H1 (cell line): Measurements from ENCODE around the gene HYAL1. TPM values are rescaled to one million over a fixed set of nuclear protein-coding genes. Genes with fewer than 3 reads are reported as not detected.

Experiments used
- CTCF ChIA-PET: fragments of 300-600 bp; sonication (Branson Sonifier 250); formaldehyde crosslinking; loops from one replicate; lab custom pipeline; 2021; ENCODE audit not compliant: partially characterized antibody; lab: Charles Lee
- POLR2A ChIA-PET: fragments of 300-600 bp; sonication (Branson Sonifier 250); formaldehyde crosslinking; loops from one replicate; lab custom pipeline; 2021; ENCODE audit warnings: inconsistent platforms; ENCODE audit not compliant: partially characterized antibody; lab: Charles Lee
- DNase-seq, 2 experiments: peaks; one replicate each; pipeline versions ENCODE4 v3.0.0 to v3.0.0-alpha.2; 2010 to 2022; ENCODE audit warnings: low spot score in 2 of 2, low read depth in 1 of 2, mixed read lengths in 1 of 2
- FAIRE-seq: peaks from 2 replicates; lab custom pipeline; 2011; peaks lifted over from hg19 to GRCh38; lab: Jason Lieb, UNC
- H2AFZ ChIP-seq: 2 replicates; pipeline ENCODE4 v1.8.1; 2012; ENCODE audit warnings: low read length, inconsistent platforms
- H2AK5ac ChIP-seq: 2 replicates; pipeline ENCODE4 v1.6.1; 2013; ENCODE audit warnings: low read depth, low read length
- H2BK120ac ChIP-seq: replicated peaks from 2 replicates; pipeline ENCODE3; 2013; ENCODE audit warnings: low read depth, low read length, inconsistent platforms
- H2BK12ac ChIP-seq: 2 replicates; pipeline ENCODE4 v1.6.1; 2013; ENCODE audit warnings: low read depth, low read length
- H2BK15ac ChIP-seq: 2 replicates; pipeline ENCODE4 v1.6.1; 2013; ENCODE audit warnings: low read length
- H2BK20ac ChIP-seq: 2 replicates; pipeline ENCODE4 v1.6.1; 2013; ENCODE audit warnings: low read length
- H2BK5ac ChIP-seq: 2 replicates; pipeline ENCODE4 v1.6.1; 2013; ENCODE audit warnings: low read depth, low read length
- H3K14ac ChIP-seq: 2 replicates; pipeline ENCODE4 v1.6.1; 2013; ENCODE audit warnings: inconsistent platforms; ENCODE audit not compliant: insufficient read length
- H3K18ac ChIP-seq: 2 replicates; pipeline ENCODE4 v1.6.1; 2013; ENCODE audit warnings: low read length; ENCODE audit errors: extremely low read depth
- H3K23ac ChIP-seq: 2 replicates; pipeline ENCODE4 v1.6.1; 2013; ENCODE audit warnings: inconsistent platforms; ENCODE audit not compliant: insufficient read length
- H3K23me2 ChIP-seq: 2 replicates; pipeline ENCODE4 v1.6.1; 2013; ENCODE audit warnings: low read depth, low read length
- H3K27ac ChIP-seq: 2 replicates; pipeline ENCODE4 v1.6.1; 2011; ENCODE audit warnings: low read depth, low read length, inconsistent platforms
- H3K27me3 ChIP-seq, 4 experiments: replicated peaks in 1 of 4; 1 replicate in 1 of 4; 2 replicates in 3 of 4; pipeline versions ENCODE4 v1.6.1 to v1.8.1; 2011 to 2013; ENCODE audit warnings: low read length in 3 of 4, mild to moderate bottlenecking in 3 of 4, inconsistent platforms in 2 of 4, mixed read lengths in 2 of 4, moderate library complexity in 1 of 4; ENCODE audit not compliant: control insufficient read depth in 3 of 4, insufficient read depth in 3 of 4; ENCODE audit errors: extremely low read depth in 1 of 4
- H3K36me3 ChIP-seq, 4 experiments: 2 replicates each; pipeline versions ENCODE4 v1.6.1 to v1.8.1; 2011 to 2013; ENCODE audit warnings: mild to moderate bottlenecking in 4 of 4, low read length in 3 of 4, moderate library complexity in 2 of 4, control low read depth in 1 of 4, inconsistent platforms in 1 of 4; ENCODE audit not compliant: insufficient read depth in 4 of 4, control insufficient read depth in 2 of 4
- H3K4ac ChIP-seq: replicated peaks from 2 replicates; pipeline ENCODE3; 2013; ENCODE audit warnings: low read length, low read depth, mixed read lengths, inconsistent platforms; ENCODE audit not compliant: insufficient read length
- H3K4me1 ChIP-seq, 4 experiments: replicated peaks in 1 of 4; 1 replicate in 1 of 4; 2 replicates in 3 of 4; pipeline versions ENCODE4 v1.6.1 to v1.8.1; 2011 to 2013; ENCODE audit warnings: low read length in 3 of 4, inconsistent platforms in 2 of 4, mixed read lengths in 1 of 4; ENCODE audit not compliant: insufficient read depth in 4 of 4, control insufficient read depth in 3 of 4
- H3K4me2 ChIP-seq, 2 experiments: 2 replicates each; pipeline versions ENCODE4 v1.6.1 to v1.8.1; 2011 to 2013; ENCODE audit warnings: low read depth in 2 of 2, low read length in 2 of 2, control low read depth in 1 of 2, inconsistent platforms in 1 of 2, mild to moderate bottlenecking in 1 of 2; ENCODE audit not compliant: insufficient read depth in 1 of 2
- H3K4me3 ChIP-seq, 4 experiments: fragments of 200-600, 300-600 bp in 1 of 4; sonication (generic), shearing (Covaris generic), sonication (Bioruptor Twin) in 1 of 4; 2 replicates each; pipeline versions ENCODE4 v1.5.1 to v1.8.1; 2011 to 2016; ENCODE audit warnings: low read length in 4 of 4, low read depth in 3 of 4, control low read depth in 2 of 4, inconsistent platforms in 2 of 4, mild to moderate bottlenecking in 2 of 4, mixed read lengths in 1 of 4, moderate library complexity in 1 of 4; ENCODE audit not compliant: insufficient read depth in 2 of 4; ENCODE audit errors: extremely low read depth in 1 of 4
- H3K56ac ChIP-seq: replicated peaks from 2 replicates; pipeline ENCODE3; 2013; ENCODE audit warnings: low read depth, mild to moderate bottlenecking, mixed read lengths, low read length, inconsistent platforms; ENCODE audit not compliant: insufficient read length
- H3K79me1 ChIP-seq: 2 replicates; pipeline ENCODE4 v1.6.1; 2013; ENCODE audit warnings: low read depth, low read length, control low read depth
- H3K79me2 ChIP-seq, 2 experiments: 2 replicates each; pipeline versions ENCODE4 v1.6.1 to v1.8.1; 2012 to 2013; ENCODE audit warnings: low read length in 2 of 2, mild to moderate bottlenecking in 2 of 2, inconsistent platforms in 1 of 2; ENCODE audit not compliant: insufficient read depth in 2 of 2, control insufficient read depth in 1 of 2
- H3K9ac ChIP-seq, 4 experiments: replicated peaks in 1 of 4; 1 replicate in 1 of 4; 2 replicates in 3 of 4; pipeline versions ENCODE4 v1.6.1 to v1.8.1; 2011 to 2013; ENCODE audit warnings: low read depth in 3 of 4, low read length in 3 of 4, control low read depth in 2 of 4, mild to moderate bottlenecking in 2 of 4, moderate library complexity in 2 of 4, inconsistent platforms in 1 of 4; ENCODE audit errors: extremely low read depth in 1 of 4
- H3K9me3 ChIP-seq, 2 experiments: 2 replicates each; pipeline versions ENCODE4 v1.6.1 to v1.8.1; 2012 to 2013; ENCODE audit warnings: mild to moderate bottlenecking in 2 of 2, moderate library complexity in 2 of 2, control low read depth in 1 of 2, inconsistent platforms in 1 of 2, low read depth in 1 of 2, low read length in 1 of 2, mixed read lengths in 1 of 2; ENCODE audit not compliant: insufficient read depth in 2 of 2
- H4K20me1 ChIP-seq, 2 experiments: replicated peaks in 1 of 2; 2 replicates each; pipeline versions ENCODE3 to v1.8.1; 2011 to 2013; ENCODE audit warnings: inconsistent platforms in 2 of 2, low read length in 2 of 2, mild to moderate bottlenecking in 1 of 2; ENCODE audit not compliant: insufficient read depth in 2 of 2, control insufficient read depth in 1 of 2
- H4K5ac ChIP-seq: 2 replicates; pipeline ENCODE4 v1.6.1; 2013; ENCODE audit warnings: low read length, low read depth, mixed read lengths, inconsistent platforms; ENCODE audit not compliant: insufficient read length
- H4K8ac ChIP-seq: 2 replicates; pipeline ENCODE4 v1.8.0; 2013; ENCODE audit warnings: mild to moderate bottlenecking, moderate library complexity, low read length, inconsistent platforms; ENCODE audit not compliant: insufficient read depth; ENCODE audit errors: extremely low read depth
- H4K91ac ChIP-seq: replicated peaks from 2 replicates; pipeline ENCODE3; 2013; ENCODE audit warnings: low read length, mixed read lengths, inconsistent platforms; ENCODE audit not compliant: insufficient read length
- ASH2L ChIP-seq: fragments of 200-600, 300-600 bp; sonication (generic); IDR thresholded peaks from one replicate; pipeline ENCODE4 v1.7.1; 2017; ENCODE audit warnings: low read length
- FOSL1 ChIP-seq: IDR thresholded peaks from 2 replicates; pipeline ENCODE4 v1.6.1; 2011; ENCODE audit warnings: mild to moderate bottlenecking, low read depth, low read length, moderate library complexity; ENCODE audit not compliant: insufficient read depth
- KDM4A ChIP-seq: IDR thresholded peaks from one replicate; pipeline ENCODE4 v1.7.1; 2012; ENCODE audit warnings: low read depth, mild to moderate bottlenecking, moderate library complexity, low read length, inconsistent platforms; ENCODE audit not compliant: severe bottlenecking
- KDM5A ChIP-seq: fragments of 200-600 bp; IDR thresholded peaks from 2 replicates; pipeline ENCODE4 v1.7.1; 2012; ENCODE audit warnings: mild to moderate bottlenecking, low read length, inconsistent platforms, mixed read lengths
- MAFK ChIP-seq: IDR thresholded peaks from 2 replicates; pipeline ENCODE4 v1.6.1; 2012; ENCODE audit warnings: low read depth, mild to moderate bottlenecking, improper control_type of control experiment, low read length
- POLR2A ChIP-seq, 2 experiments: IDR thresholded peaks; 1 replicate in 1 of 2; 2 replicates in 1 of 2; pipeline ENCODE4 v1.6.1; 2011; ENCODE audit warnings: low read depth in 2 of 2, low read length in 2 of 2, mild to moderate bottlenecking in 2 of 2; ENCODE audit errors: control extremely low read depth in 1 of 2
- TAF7 ChIP-seq: optimal IDR thresholded peaks from 2 replicates; pipeline ENCODE3; 2011; ENCODE audit warnings: low read depth, mild to moderate bottlenecking, inconsistent platforms, low read length, moderate library complexity, borderline replicate concordance
- YY1 ChIP-seq: IDR thresholded peaks from 2 replicates; pipeline ENCODE4 v1.6.1; 2011; ENCODE audit warnings: low read depth, mild to moderate bottlenecking, low read length
- WGBS, 2 experiments: shearing (Covaris generic) in 1 of 2; methylation state at CpG; one replicate each; pipeline versions ENCODE4 v1.1.6 to v1.1.7; 2013 to 2015; ENCODE audit warnings: low lambda C conversion rate in 2 of 2, mixed read lengths in 2 of 2, inconsistent platforms in 1 of 2, low coverage in 1 of 2, missing lambda C conversion rate in 1 of 2; ENCODE audit not compliant: insufficient replicate concordance in 2 of 2, insufficient coverage in 1 of 2, insufficient read length in 1 of 2; ENCODE audit errors: extremely low coverage in 1 of 2, missing lambda C conversion rate in 1 of 2; 5-methylcytosine and 5-hydroxymethylcytosine counted together
- polyA plus RNA-seq, 7 experiments: library from polyadenylated mRNA; depleted of rRNA in 3 of 7; stranded (reverse) in 5 of 7; unstranded in 2 of 7; fragments of >200 nt in 5 of 7; fragments of 200-250 nt in 2 of 7; gene quantifications; 1 replicate in 5 of 7; 2 replicates in 1 of 7; 4 replicates in 1 of 7; pipeline versions ENCODE4 v1.2.1 to v1.2.3, GENCODE V29; 2011 to 2013; ENCODE audit warnings: missing spikeins in 2 of 7, mixed read lengths in 2 of 7
- total RNA-seq: library from RNA; stranded (reverse); fragmentation: NEBNext Ultra II Directional; extraction: Animal tissue kit (Norgen Biotek cat#: 25700); gene quantifications from 2 replicates; pipeline ENCODE4 v1.2.1, GENCODE V29; 2021
- TF ChIP-seq, protein P1 (sequence below), 3 experiments: IDR thresholded peaks; 1 replicate in 2 of 3; 2 replicates in 1 of 3; pipeline versions ENCODE4 v1.5.1 to v1.6.1; 2011; ENCODE audit warnings: low read length in 3 of 3, mild to moderate bottlenecking in 3 of 3, inconsistent platforms in 2 of 3, low read depth in 1 of 3, moderate library complexity in 1 of 3; ENCODE audit not compliant: insufficient read depth in 1 of 3; ENCODE audit errors: control extremely low read depth in 1 of 3

The HYAL1 gene
- total and polyA plus RNA-seq, 2 of the 8 experiments (the other 6 are each of a cell fraction or from before 2014, with no cell fraction given) = 2.0 to 5.4 TPM

GRCh38 chr3:50268703-50269451, 34.5 kb downstream of the HYAL1 start, which contains the start of gene SEMA3B:
TSS of gene SEMA3B (plus strand) at chr3:50269147. CDS start at chr3:50269241, 94 bp downstream.
- no peak within 1 kb of the TSS for H3K4me3 ChIP-seq
- no peak for FAIRE-seq
- POLR2A ChIA-PET = interaction anchor here (1.0 to 4.4 kb wide), 2 partner anchors 9 to 30 kb away, joined by 3 to 35 read pairs; partner anchors contain the start of genes HYAL3 and NAA80
- TF ChIP-seq KDM4A = no peak
- TF ChIP-seq FOSL1 = no peak
- no peak for TF ChIP-seq MAFK
- TF ChIP-seq YY1 = no peak
- TF ChIP-seq ASH2L = no peak
- TF ChIP-seq TAF7 = no peak
- TF ChIP-seq POLR2A (IDR thresholded peaks at IDR 0.05; ENCODE audit: control extremely low read depth in 1 of 2, low read depth in 2 of 2, low read length in 2 of 2) = no peak
- TF ChIP-seq, protein P1, sequence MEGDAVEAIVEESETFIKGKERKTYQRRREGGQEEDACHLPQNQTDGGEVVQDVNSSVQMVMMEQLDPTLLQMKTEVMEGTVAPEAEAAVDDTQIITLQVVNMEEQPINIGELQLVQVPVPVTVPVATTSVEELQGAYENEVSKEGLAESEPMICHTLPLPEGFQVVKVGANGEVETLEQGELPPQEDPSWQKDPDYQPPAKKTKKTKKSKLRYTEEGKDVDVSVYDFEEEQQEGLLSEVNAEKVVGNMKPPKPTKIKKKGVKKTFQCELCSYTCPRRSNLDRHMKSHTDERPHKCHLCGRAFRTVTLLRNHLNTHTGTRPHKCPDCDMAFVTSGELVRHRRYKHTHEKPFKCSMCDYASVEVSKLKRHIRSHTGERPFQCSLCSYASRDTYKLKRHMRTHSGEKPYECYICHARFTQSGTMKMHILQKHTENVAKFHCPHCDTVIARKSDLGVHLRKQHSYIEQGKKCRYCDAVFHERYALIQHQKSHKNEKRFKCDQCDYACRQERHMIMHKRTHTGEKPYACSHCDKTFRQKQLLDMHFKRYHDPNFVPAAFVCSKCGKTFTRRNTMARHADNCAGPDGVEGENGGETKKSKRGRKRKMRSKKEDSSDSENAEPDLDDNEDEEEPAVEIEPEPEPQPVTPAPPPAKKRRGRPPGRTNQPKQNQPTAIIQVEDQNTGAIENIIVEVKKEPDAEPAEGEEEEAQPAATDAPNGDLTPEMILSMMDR (IDR thresholded peaks at IDR 0.05; ENCODE audit: control extremely low read depth in 1 of 3, insufficient read depth in 1 of 3, low read depth in 1 of 3, low read length in 3 of 3) = no peak
- no peak for TF ChIP-seq KDM5A

More at GRCh38 chr3:50268703-50269451, 34.5 kb downstream of the HYAL1 start, which contains the start of gene SEMA3B:
- no peak within 1 kb of the TSS for H2AFZ ChIP-seq
- H3K27ac ChIP-seq = no peak within 1 kb of the TSS
- H3K18ac ChIP-seq = peak within 1 kb of the TSS; percentile 62
- H3K9me3 ChIP-seq = no peaks in the 10 kb centered on the region
- H3K9ac ChIP-seq = no peak within 1 kb of the TSS
- no peak within 1 kb of the TSS for H2BK120ac ChIP-seq
- H2AK5ac ChIP-seq = peak within 1 kb of the TSS; percentile 11
- 70% methylated on average over 18 of the region's 21 CpGs; no CpG with 5 or more reads in 1 of the 2 experiments for WGBS, 2 experiments
- peak within 1 kb of the TSS; percentile 72; the same call in 1 of the 2 replicates for H2BK20ac ChIP-seq
- no peak within 1 kb of the TSS for H4K5ac ChIP-seq
- no peak for DNase-seq
- H3K14ac ChIP-seq = no peak within 1 kb of the TSS
- H4K20me1 ChIP-seq = peaks cover 0 to 1% of the 10 kb centered on the region in 2 experiments
- peaks cover 4% of the 10 kb centered on the region; the same call in 1 of the 2 replicates for H3K23me2 ChIP-seq
- H3K4ac ChIP-seq = peak within 1 kb of the TSS; percentile 65
- no peaks in the 10 kb centered on the region for H3K36me3 ChIP-seq
- peak within 1 kb of the TSS; percentile 81 for H4K91ac ChIP-seq
- H3K79me1 ChIP-seq = no peaks in the 10 kb centered on the region
- H3K4me2 ChIP-seq = peak within 1 kb of the TSS in 1 of 2 experiments; percentile 28; a peak in 3 of 4 replicates
- peak within 1 kb of the TSS; percentile 99 for H2BK15ac ChIP-seq
- H3K4me1 ChIP-seq = peaks cover 0 to 49% (median 36%) of the 10 kb centered on the region in 4 experiments; a peak in 6 of 7 replicates
- H4K8ac ChIP-seq = peak within 1 kb of the TSS; percentile 57
- H3K79me2 ChIP-seq = no peaks in the 10 kb centered on the region
- H3K56ac ChIP-seq = no peak within 1 kb of the TSS
- peaks cover 7 to 14% (median 9%) of the 10 kb centered on the region in 4 experiments for H3K27me3 ChIP-seq
- peak within 1 kb of the TSS; percentile 97; the same call in 1 of the 2 replicates for H2BK12ac ChIP-seq
- peak within 1 kb of the TSS; percentile 39; the same call in 1 of the 2 replicates for H2BK5ac ChIP-seq
- CTCF ChIA-PET = interaction anchor here (0.6 to 53.5 kb wide), 8 partner anchors 10 to 123 kb away, joined by 3 to 2149 read pairs (median 52); partner anchors contain the start of genes GNAI2, IFRD2, LSMEM2 and SLC38A3
- H3K23ac ChIP-seq = no peak within 1 kb of the TSS
